Activated CD4-positive, alpha-beta T cell treated with anti-CD3 and anti-CD28 coated beads, Interleukin-2, amount 10 ng/mL, durations not matched to agents 7 days and 5 days (primary cell): ENCODE measurements around the gene LCA5. TPM values are rescaled to one million over a fixed set of nuclear protein-coding genes. Genes with fewer than 3 reads are reported as not detected.

Experiments
- CTCF ChIA-PET: fragments of 350-600 bp; sonication (Branson Sonifier 250); formaldehyde crosslinking; loops from one replicate; lab custom pipeline; 2021; ENCODE audit warnings: antibody characterized with exemption; lab: Charles Lee
- POLR2A ChIA-PET: fragments of 350-600 bp; sonication (Branson Sonifier 250); formaldehyde crosslinking; loops from one replicate; lab custom pipeline; 2021; ENCODE audit warnings: antibody characterized with exemption; lab: Charles Lee
- DNase-seq: peaks from one replicate; pipeline ENCODE4 v3.0.0-alpha.2; 2020
- H3K27ac Mint-ChIP-seq: one replicate; pipeline ENCODE4 v1.8.0; 2021; ENCODE audit warnings: mild to moderate bottlenecking, moderate library complexity, mixed read lengths
- H3K27me3 Mint-ChIP-seq: one replicate; pipeline ENCODE4 v1.8.0; 2021; ENCODE audit warnings: mixed read lengths
- H3K36me3 Mint-ChIP-seq: one replicate; pipeline ENCODE4 v1.8.0; 2021; ENCODE audit warnings: low read depth, mixed read lengths
- H3K4me1 Mint-ChIP-seq: one replicate; pipeline ENCODE4 v1.8.0; 2021; ENCODE audit warnings: mixed read lengths
- H3K4me3 Mint-ChIP-seq: one replicate; pipeline ENCODE4 v1.8.0; 2021; ENCODE audit warnings: mild to moderate bottlenecking, moderate library complexity, mixed read lengths
- H3K9me3 Mint-ChIP-seq: one replicate; pipeline ENCODE4 v1.8.0; 2021; ENCODE audit warnings: mixed read lengths
- total RNA-seq, 2 experiments: library from RNA; stranded (reverse); gene quantifications; one replicate each; pipeline ENCODE4 v1.2.3, GENCODE V29; 2021

The LCA5 gene
- total RNA-seq, 2 experiments from 2014 or later: 0.05 to 0.25 TPM

GRCh38 chr6:79441192-79441591 lies 96.0 kb downstream of the LCA5 start:
- DNase-seq: no peak
- ChIA-PET POLR2A (no interaction called here), CTCF (interaction anchor here (0.7 kb wide), 1 partner anchor 96 kb away, joined by 3 read pairs; the partner anchor contains the start of gene LCA5)
- no peaks in the 10 kb centered on the region for H3K36me3 Mint-ChIP-seq
- peaks cover 2% of the 10 kb centered on the region for H3K9me3 Mint-ChIP-seq
- H3K27me3 Mint-ChIP-seq: no peaks in the 10 kb centered on the region
- no peaks in the 10 kb centered on the region for H3K4me1 Mint-ChIP-seq
- H3K27ac Mint-ChIP-seq: no peak overlapping the region
- H3K4me3 Mint-ChIP-seq: no peak overlapping the region

GRCh38 chr6:79440598-79440997 lies 96.6 kb downstream of the LCA5 start:
- H3K36me3 Mint-ChIP-seq: no peaks in the 10 kb centered on the region
- no peak overlapping the region for H3K4me3 Mint-ChIP-seq
- ChIA-PET CTCF (no interaction called here), POLR2A (no interaction called here)
- no peak overlapping the region for H3K27ac Mint-ChIP-seq
- no peaks in the 10 kb centered on the region for H3K4me1 Mint-ChIP-seq
- H3K9me3 Mint-ChIP-seq: peaks cover 2% of the 10 kb centered on the region
- no peaks in the 10 kb centered on the region for H3K27me3 Mint-ChIP-seq
- no peak for DNase-seq

GRCh38 chr6:79438030-79438429 lies 99.2 kb downstream of the LCA5 start:
- H3K36me3 Mint-ChIP-seq: no peaks in the 10 kb centered on the region
- no peak overlapping the region for H3K4me3 Mint-ChIP-seq
- POLR2A ChIA-PET: no interaction called here
- H3K4me1 Mint-ChIP-seq: no peaks in the 10 kb centered on the region
- no peaks in the 10 kb centered on the region for H3K9me3 Mint-ChIP-seq
- DNase-seq: no peak
- no peak overlapping the region for H3K27ac Mint-ChIP-seq
- no peaks in the 10 kb centered on the region for H3K27me3 Mint-ChIP-seq
- CTCF ChIA-PET: no interaction called here

GRCh38 chr6:79436241-79436640 lies 101.0 kb downstream of the LCA5 start:
- no peaks in the 10 kb centered on the region for H3K9me3 Mint-ChIP-seq
- DNase-seq: no peak
- no peak overlapping the region for H3K27ac Mint-ChIP-seq
- no peak overlapping the region for H3K4me3 Mint-ChIP-seq
- POLR2A ChIA-PET: no interaction called here
- no peaks in the 10 kb centered on the region for H3K4me1 Mint-ChIP-seq
- CTCF ChIA-PET: no interaction called here
- H3K36me3 Mint-ChIP-seq: no peaks in the 10 kb centered on the region
- H3K27me3 Mint-ChIP-seq: no peaks in the 10 kb centered on the region

GRCh38 chr6:79435746-79436145 lies 101.5 kb downstream of the LCA5 start:
- H3K4me1 Mint-ChIP-seq: no peaks in the 10 kb centered on the region
- H3K27ac Mint-ChIP-seq: no peak overlapping the region
- DNase-seq: no peak
- no peaks in the 10 kb centered on the region for H3K36me3 Mint-ChIP-seq
- POLR2A ChIA-PET: no interaction called here
- CTCF ChIA-PET: no interaction called here
- H3K4me3 Mint-ChIP-seq: no peak overlapping the region
- no peaks in the 10 kb centered on the region for H3K9me3 Mint-ChIP-seq
- no peaks in the 10 kb centered on the region for H3K27me3 Mint-ChIP-seq

Other genes with a start within 250 kb of the LCA5 start
- gene SH3BGRL2, start 93.9 kb upstream of the LCA5 start, total RNA-seq: under 1 TPM; 0.12 to 0.17 TPM